COLO668 (cell line): ENCODE data around the gene SCN10A.

Experiments used
- DNase-seq: peaks from one replicate; lab custom pipeline; 2025; ENCODE audit not compliant: unreplicated experiment; lab: John Stamatoyannopoulos, UW

The SCN10A gene

GRCh38 chr3:38721207-38721772 is 94.7 kb downstream of the SCN10A start:
- DNase-seq: no peak

GRCh38 chr3:38720465-38720864 is 95.6 kb downstream of the SCN10A start:
- no peak for DNase-seq

DNA sequence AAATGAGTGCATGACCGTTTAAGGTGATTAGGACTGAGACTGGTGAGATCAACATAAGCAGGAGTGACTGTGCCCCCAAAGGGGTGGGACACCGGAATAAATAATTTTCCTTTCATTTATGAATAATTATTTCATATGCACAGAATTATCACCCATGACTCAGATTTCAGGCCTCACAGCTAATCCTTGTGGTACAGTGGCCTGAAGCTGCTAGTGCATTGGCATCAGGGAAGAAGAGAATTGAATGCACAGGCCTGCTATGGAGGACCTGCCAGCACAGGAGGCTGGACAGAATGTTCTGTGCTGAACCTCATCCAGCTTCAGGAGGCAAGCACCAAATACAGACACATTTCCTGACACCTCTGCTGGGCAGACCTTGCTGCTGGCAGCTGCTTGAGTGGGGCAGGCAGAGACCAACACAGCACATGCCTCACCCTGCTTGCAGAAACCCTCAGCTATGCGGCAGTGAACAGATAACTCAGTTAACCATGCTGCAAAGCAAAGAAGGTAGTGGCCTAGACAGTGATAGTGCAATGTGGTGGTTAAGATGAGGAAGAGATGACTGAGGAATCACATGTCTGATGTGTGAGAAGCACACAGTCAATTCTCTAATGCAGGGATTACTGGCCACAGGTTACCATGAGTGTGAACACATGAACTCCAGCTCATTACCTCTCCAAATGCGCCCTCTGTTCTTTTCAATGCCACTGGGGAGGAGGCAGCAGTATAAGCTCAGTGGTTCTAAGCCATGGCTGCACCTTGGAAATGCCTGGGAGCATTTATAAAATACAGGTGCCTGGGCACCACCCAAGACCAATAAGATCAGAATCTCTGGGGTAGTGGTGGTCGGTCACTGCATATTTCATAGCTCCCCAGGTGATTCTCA is 98.4 kb downstream of the SCN10A start:
- no peak for DNase-seq

- no peak for DNase-seq
Measured at GRCh38 chr3:38713121-38713520, 102.9 kb downstream of the SCN10A start.

DNA sequence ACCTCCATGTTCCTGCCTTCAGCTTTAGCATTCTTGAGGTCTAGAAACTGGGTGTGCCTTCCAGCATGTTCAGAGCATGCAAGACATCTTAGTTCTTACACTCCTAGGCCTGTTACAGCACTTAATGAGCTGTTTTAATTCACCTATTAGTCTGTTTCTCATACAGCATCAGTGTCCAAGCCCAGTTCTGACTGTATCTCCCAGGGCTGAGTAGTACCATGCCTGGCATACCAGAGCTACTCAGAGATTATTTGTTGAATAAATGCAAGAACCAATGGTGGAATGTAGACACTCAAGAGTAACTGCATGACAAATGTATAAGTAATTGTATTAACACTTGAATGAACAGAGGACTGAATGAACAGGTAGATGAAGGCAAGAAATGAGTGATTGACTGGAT is 104.7 kb downstream of the SCN10A start:
- no peak for DNase-seq

DNA sequence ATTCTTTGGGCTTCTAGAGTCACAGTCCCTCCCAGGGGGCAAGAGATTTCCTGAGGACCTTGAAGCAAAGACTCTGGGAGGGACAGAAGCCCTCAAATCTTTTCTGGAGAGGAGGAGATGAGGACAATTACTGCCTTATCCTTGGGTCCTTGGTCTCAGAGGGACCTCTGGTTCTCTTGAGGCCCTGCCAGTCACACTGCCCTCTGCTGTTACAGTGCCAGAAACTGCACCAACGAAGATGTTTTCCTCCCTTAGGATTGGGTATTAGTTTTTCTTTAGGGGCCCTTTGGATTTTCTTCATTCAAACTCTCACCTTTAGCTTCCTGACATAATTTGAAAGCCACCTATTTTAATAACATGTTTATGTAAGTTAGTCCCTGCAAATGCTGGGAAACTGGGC is 108.3 kb downstream of the SCN10A start:
- DNase-seq: no peak

DNA sequence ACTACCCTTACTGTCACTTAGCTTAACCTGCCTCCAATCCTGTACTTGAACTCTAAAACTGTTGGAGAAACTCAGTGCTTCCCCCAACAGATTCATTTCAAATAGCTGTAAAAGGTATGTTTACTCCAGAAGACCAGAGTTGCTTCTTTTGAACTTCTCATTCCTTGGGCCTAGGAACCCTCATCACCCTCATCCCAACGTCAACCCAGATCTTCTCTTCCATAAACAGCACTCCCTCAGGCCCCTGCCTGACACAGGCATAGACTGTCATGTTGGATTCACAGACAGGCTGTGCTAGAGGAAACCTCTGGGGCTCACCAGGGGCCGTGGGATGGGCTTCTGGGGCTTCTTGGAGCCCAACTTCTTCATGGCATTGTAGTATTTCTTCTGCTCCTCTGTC is 109.1 kb downstream of the SCN10A start:
- DNase-seq: no peak

DNA sequence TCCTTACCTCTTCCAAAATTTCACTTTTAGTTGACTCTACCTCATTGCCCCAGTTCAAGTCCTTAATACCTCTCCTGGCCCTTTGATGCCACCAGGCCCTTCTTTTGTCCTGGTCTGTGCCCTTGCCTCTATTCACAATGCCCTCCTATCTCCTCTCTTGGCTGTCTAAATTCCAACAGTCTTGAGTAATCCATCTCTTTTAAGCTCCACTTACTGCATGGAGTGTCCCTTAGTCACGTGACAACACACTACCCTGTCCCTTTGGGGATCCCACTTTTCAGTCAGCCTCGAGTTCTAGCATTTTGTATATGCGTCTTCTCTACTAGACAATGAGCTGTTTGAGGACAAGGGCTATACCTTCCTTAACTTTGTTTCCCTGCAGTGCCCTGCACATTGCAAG is 113.8 kb downstream of the SCN10A start:
- DNase-seq: no peak

DNA sequence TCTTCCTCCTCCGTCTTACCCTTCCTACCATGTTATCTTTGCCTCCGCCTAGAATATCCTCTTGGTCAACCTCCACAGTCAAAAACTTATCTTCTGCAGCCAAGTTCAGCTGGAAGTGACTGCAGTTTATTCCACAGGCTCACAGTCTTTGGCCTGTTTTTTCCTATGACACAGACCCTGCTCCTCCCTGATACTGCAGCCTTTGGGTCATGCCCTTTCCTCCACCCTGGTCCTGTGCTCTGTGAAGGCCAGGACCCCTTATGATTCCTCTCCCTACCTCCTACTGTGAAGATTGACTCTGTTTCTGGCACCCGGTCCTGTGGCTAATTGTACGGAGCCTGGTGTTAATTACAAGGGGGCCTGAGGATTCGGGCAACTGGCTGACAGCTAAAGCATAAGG is 117.3 kb downstream of the SCN10A start:
- no peak for DNase-seq

DNA sequence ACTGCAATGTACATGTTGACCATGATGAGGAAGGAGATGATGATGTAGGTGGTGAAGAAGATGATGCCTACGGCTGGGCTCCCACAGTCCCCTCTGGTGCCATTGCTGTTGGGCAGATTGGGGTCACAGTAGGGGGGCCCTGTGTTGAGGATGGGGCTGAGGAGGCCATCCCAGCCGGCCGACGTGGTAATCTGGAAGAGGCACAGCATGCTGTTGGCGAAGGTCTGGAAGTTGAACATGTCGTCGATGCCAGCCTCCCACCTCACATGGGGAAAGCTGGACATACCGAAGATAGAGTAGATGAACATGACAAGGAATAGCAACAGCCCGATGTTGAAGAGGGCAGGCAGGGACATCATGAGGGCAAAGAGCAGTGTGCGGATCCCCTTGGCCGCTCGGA is 118.0 kb downstream of the SCN10A start:
- DNase-seq: no peak

DNA sequence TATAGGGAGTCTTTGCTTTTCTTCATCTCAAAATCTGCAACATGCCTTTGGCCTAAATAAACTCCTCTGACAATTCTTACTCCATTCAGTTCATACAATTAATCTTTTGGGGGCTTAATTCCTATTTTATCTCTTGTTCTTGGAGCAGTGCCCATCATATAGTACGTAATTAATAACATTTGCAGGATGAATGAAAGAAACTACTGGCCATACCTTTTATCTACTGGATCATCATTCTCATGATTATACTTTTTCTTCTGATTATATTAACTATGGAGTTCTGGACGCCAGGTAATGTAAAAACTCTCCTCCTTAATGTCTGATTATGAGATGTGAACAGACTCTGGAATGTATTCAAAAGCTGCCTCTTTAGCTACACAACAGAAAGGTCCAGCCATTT is 120.0 kb downstream of the SCN10A start:
- no peak for DNase-seq

GRCh38 chr3:38690185-38690584 is 125.8 kb downstream of the SCN10A start:
- DNase-seq: no peak

DNA sequence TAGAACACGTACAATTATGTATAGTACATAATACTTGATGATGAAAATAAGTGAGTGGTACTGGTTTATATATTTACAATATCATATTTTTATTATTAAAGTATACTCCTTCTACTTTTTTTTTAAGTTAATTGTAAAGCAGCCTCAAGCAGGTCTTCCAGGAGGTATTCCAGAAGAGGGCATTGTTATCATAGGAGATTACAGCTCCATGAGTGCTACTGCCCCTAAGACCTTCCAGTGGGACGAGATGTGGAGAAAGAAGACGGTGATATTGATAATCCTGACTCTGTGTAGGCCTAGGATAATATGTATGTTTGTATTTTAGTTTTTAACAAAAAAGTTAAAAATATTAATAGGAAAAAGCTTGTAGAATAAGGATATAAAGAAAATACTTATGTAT is 126.2 kb downstream of the SCN10A start:
- no peak for DNase-seq

DNA sequence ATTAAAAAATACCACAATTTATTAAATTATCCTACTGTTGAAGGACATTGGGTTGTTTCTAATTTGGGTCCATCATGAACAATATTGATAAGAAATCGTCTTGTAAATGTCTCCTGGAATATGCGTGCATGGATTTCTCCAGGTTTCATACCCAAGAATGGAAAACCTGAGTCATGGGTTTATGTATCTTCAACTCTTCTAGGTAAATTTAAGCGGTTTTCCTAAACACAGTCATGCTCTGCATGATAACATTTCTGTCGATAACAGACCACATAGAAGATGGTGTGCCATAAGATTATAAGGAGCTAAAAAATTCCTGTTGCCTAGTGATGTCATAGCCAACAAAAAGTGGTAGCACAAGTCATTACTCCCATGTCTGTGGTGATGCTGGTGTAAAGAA is 126.7 kb downstream of the SCN10A start:
- no peak for DNase-seq

- DNase-seq: no peak
Measured at GRCh38 chr3:38687321-38687720, 128.7 kb downstream of the SCN10A start.

DNA sequence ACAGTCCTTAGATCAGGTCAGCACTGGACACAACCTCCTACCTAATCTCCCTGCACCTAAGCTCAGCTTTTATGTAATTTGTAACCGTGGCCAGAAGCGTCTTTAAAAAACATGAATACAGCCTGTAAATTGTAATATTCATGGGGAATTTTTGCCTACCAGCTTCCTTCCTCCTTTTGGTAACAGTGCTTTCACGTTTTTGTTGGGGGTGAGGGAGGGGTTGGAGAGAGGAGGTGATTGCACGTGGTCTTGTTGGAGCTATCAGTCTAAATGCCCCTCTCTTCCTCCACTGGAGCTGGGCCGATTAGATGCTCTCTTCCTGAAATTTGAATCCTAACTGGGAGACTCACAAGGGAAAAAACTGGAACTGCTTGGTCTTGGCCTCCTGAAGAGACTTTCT is 131.5 kb downstream of the SCN10A start:
- no peak for DNase-seq

GRCh38 chr3:38669668-38670067 is 146.3 kb downstream of the SCN10A start:
- DNase-seq: no peak

- DNase-seq: no peak
Measured at GRCh38 chr3:38662544-38662943, 153.5 kb downstream of the SCN10A start.

- DNase-seq: no peak
Measured at GRCh38 chr3:38658841-38659240, 157.2 kb downstream of the SCN10A start.

GRCh38 chr3:38657369-38657768 is 158.6 kb downstream of the SCN10A start:
- DNase-seq: no peak

GRCh38 chr3:38655708-38656300 is 160.2 kb downstream of the SCN10A start:
- no peak for DNase-seq
